Measurements from ENCODE around the gene ZNF682. TPM values are rescaled to one million over a fixed set of nuclear protein-coding genes. Genes with fewer than 3 reads are reported as not detected.
"Not testable (repeated sequence)": the region's sequence is repeated elsewhere in the genome, so short reads cannot be mapped to it uniquely, and the experiment has no call there.

The ZNF682 gene
- total RNA-seq, 3 donors from 2014 or later: 3.3 to 5.7 (median 4.6) TPM

- TF ChIP-seq POLR2AphosphoS5 (IDR thresholded peaks at IDR 0.05): no peak
- no peak for TF ChIP-seq POLR2A (IDR thresholded peaks at IDR 0.05)
- TF ChIP-seq CTCF (IDR thresholded peaks at IDR 0.05): no peak
- no peaks in the 10 kb centered on the region for H3K9me3 ChIP-seq
- intact Hi-C loops (cut with DNase I; ENCODE audit: low total_unique reads): no loop called here
- H3K4me3 ChIP-seq: no peak overlapping the region
- no peaks in the 10 kb centered on the region for H3K27me3 ChIP-seq
- DNase-seq (ENCODE audit: low spot score in 2 of 2): no peak
- H3K27ac ChIP-seq: no peak overlapping the region
- H3K36me3 ChIP-seq: no peaks in the 10 kb centered on the region
- H3K4me1 ChIP-seq: no peaks in the 10 kb centered on the region
Measured at GRCh38 chr19:20060282-20060681, 21.0 kb upstream of the ZNF682 start.

- H3K27ac ChIP-seq; H3K36me3 ChIP-seq; H3K4me3 ChIP-seq; H3K4me1 ChIP-seq; H3K9me3 ChIP-seq; DNase-seq (ENCODE audit: low spot score in 2 of 2); H3K27me3 ChIP-seq; intact Hi-C loops (cut with DNase I; ENCODE audit: low total_unique reads): not testable (repeated sequence)
Measured at GRCh38 chr19:20058738-20059137, 19.4 kb upstream of the ZNF682 start.

GRCh38 chr19:20051841-20052768 lies 12.8 kb upstream of the ZNF682 start:
- no peaks in the 10 kb centered on the region for H3K27me3 ChIP-seq
- TF ChIP-seq POLR2A (IDR thresholded peaks at IDR 0.05): no peak
- TF ChIP-seq POLR2AphosphoS5 (IDR thresholded peaks at IDR 0.05): peak in 1 of 3 donors; percentile 35
- no peaks in the 10 kb centered on the region for H3K36me3 ChIP-seq
- intact Hi-C loops (cut with DNase I; ENCODE audit: low total_unique reads): no loop called here
- H3K4me3 ChIP-seq: peak overlapping the region; percentile 56 to 84 (median 62)
- DNase-seq (ENCODE audit: low spot score in 2 of 2): peak; percentile 95 to 97
- H3K27ac ChIP-seq: peak overlapping the region; percentile 84 to 88
- no peaks in the 10 kb centered on the region for H3K4me1 ChIP-seq
- no peaks in the 10 kb centered on the region for H3K9me3 ChIP-seq

GRCh38 chr19:20045742-20046141 lies 6.4 kb upstream of the ZNF682 start:
- H3K9me3 ChIP-seq; H3K4me1 ChIP-seq; H3K27me3 ChIP-seq; DNase-seq (ENCODE audit: low spot score in 2 of 2); H3K4me3 ChIP-seq; intact Hi-C loops (cut with DNase I; ENCODE audit: low total_unique reads); H3K27ac ChIP-seq; H3K36me3 ChIP-seq: not testable (repeated sequence)

- Histone ChIP-seq H3K27me3 (no peaks in the 10 kb centered on the region), H3K4me3 (no peak overlapping the region), H3K4me1 (no peaks in the 10 kb centered on the region), H3K9me3 (no peaks in the 10 kb centered on the region), H3K36me3 (no peaks in the 10 kb centered on the region), H3K27ac (no peak overlapping the region)
- no peak for DNase-seq (ENCODE audit: low spot score in 2 of 2)
- intact Hi-C loops (cut with DNase I; ENCODE audit: low total_unique reads): no loop called here
- no peak for TF ChIP-seq POLR2AphosphoS5 (IDR thresholded peaks at IDR 0.05)
- no peak for TF ChIP-seq CTCF (IDR thresholded peaks at IDR 0.05)
- TF ChIP-seq POLR2A (IDR thresholded peaks at IDR 0.05): no peak
Measured at GRCh38 chr19:20044663-20045062, 5.4 kb upstream of the ZNF682 start.

- H3K36me3 ChIP-seq: no peaks in the 10 kb centered on the region
- peak overlapping the region; percentile 78 to 82 (median 82) for H3K4me3 ChIP-seq
- peak overlapping the region; percentile 62 to 66 for H3K27ac ChIP-seq
- TF ChIP-seq POLR2AphosphoS5 (IDR thresholded peaks at IDR 0.05) (no peak), POLR2A (IDR thresholded peaks at IDR 0.05) (no peak), CTCF (IDR thresholded peaks at IDR 0.05) (no peak)
- no peak for DNase-seq (ENCODE audit: low spot score in 2 of 2)
- no peaks in the 10 kb centered on the region for H3K4me1 ChIP-seq
- no peaks in the 10 kb centered on the region for H3K9me3 ChIP-seq
- intact Hi-C loops (cut with DNase I; ENCODE audit: low total_unique reads): no loop called here
- H3K27me3 ChIP-seq: no peaks in the 10 kb centered on the region
Measured at GRCh38 chr19:20038358-20039202, 725 bp downstream of the ZNF682 start.

Measured in breast epithelium (tissue), 4 donors.